ENCODE measurements around the gene TRABD2B.

TRABD2B gene

GRCh38 chr1:47824716-47825115, 172.5 kb downstream of the TRABD2B start:
- DNase-seq (ENCODE audit: low spot score) = no peak

- no peak for DNase-seq (ENCODE audit: low spot score)
Measured at GRCh38 chr1:47824297-47824696, 172.9 kb downstream of the TRABD2B start.

GRCh38 chr1:47823040-47823808, 174.0 kb downstream of the TRABD2B start:
- DNase-seq (ENCODE audit: low spot score) = no peak

GRCh38 chr1:47821760-47822159, 175.4 kb downstream of the TRABD2B start:
- no peak for DNase-seq (ENCODE audit: low spot score)

GRCh38 chr1:47819574-47819888, 177.7 kb downstream of the TRABD2B start:
- DNase-seq (ENCODE audit: low spot score) = no peak

DNA sequence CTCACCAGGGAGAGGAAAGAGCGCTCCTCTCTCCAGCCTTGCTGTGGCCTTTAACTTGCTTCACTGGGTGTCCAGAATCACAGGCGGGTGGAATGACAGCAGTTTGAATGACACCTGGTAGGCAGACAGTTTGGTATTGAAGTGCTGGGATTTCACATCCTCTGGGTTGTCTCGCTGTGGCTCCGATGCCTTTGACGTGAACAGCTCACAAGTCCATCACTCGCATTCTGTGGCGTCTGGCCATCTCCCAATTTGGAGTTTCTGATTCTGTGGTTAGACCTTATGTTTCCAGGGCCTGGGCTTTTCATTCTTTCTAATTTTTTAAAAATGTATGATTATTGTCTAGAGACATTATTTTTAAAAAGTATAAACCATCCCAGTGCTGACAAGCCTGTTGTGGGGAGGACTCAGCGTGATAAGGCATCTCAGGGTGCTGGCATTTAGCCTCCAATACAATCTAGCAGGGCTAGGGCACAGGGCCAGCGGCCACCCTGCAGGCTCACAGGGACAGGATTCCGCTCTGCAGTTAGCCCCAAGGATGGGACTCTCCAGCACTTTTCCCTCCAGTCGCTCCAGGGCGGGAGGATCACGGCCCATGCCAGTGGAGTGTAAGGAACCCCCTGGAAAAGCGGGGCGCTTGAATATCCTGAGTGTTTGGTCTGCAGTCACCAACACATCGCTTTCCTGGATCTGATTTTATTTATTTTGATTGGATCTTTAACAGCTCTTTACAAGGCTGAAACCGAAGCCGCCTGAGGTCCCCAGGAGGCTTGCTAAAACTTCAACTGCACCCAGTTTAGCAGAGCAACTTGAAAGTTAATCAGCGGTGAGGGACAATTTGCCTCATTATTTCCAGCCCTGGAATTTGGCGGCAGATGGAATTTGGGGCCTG, 178.3 kb downstream of the TRABD2B start:
- DNase-seq (ENCODE audit: low spot score) = no peak

DNA sequence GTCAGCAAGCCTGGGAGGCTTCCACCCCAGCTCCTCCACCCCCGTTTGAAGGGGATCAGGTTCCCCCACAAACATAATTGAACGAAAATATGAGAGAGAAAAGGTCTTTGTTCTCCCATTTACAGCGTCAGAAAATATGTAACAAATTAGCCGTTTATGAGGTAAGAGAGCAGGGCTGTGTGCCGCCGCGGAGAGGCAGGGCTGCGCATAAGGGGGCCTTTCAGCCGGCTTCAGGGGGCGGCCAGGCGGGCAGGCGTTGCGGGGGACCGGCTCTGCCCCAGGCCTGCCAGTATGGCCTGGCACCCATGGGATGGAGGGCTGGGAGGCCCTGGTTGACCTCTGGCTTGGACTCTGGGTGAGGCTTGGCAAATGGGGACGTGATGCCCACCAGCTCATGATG, 179.3 kb downstream of the TRABD2B start:
- no peak for DNase-seq (ENCODE audit: low spot score)

GRCh38 chr1:47816325-47817071, 180.7 kb downstream of the TRABD2B start:
- no peak for DNase-seq (ENCODE audit: low spot score)

DNA sequence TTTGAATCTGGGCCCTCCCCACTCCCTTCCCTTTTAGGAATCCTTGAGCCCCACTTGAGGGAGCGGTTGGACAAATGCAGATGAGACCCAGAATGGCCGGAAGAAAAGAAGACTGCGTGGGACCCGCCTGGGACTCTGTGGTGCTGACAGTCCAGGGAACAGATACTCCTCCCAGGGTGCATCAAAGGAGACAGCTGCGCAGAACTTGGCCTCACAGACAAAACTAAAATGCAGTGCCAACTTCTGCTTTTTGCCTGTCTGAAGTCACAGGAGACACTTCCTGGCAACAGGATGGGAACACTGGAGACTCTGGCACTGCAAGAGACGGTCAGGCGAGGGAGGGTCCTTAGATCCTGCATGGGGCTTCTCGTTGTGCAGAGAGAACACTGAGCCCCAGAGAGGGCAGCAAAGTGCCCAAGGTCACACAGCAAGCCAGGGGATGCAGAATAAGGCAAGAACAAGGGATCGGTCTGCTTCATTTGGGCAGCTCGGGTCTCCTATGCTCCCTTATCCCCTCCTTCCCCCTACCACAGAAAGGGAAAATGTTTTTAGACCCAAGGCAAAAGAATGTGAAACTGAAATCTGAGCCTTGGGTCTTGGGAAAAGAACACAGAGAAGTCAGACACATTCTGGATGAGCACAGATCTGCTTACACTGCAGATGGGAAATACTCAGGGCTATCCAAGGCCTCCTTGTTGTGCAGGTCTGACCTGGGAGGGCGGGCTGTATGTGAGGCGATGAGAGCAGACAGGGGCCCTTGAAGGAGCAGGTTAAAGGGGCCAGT, 182.4 kb downstream of the TRABD2B start:
- DNase-seq (ENCODE audit: low spot score) = peak; percentile 1

DNA sequence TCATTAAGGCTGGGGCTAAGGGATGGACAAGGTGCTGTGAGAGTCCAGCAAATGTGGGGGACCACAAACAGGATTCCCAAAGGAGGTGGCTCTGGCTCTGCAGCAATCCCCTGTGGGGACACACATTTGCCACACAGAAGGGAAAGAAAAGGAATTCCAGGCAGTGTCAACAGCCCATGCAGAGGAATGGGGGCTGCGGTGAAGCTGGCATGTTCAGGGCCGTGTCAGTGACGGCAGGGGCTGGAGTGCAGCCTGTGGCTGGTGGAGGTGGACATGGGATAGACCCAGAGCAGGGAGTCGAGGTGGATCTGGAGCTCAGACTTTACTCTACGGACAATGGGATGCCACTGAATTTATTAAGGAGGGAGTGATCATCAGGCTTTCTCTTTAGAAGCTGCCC, 183.2 kb downstream of the TRABD2B start:
- DNase-seq (ENCODE audit: low spot score) = no peak

DNA sequence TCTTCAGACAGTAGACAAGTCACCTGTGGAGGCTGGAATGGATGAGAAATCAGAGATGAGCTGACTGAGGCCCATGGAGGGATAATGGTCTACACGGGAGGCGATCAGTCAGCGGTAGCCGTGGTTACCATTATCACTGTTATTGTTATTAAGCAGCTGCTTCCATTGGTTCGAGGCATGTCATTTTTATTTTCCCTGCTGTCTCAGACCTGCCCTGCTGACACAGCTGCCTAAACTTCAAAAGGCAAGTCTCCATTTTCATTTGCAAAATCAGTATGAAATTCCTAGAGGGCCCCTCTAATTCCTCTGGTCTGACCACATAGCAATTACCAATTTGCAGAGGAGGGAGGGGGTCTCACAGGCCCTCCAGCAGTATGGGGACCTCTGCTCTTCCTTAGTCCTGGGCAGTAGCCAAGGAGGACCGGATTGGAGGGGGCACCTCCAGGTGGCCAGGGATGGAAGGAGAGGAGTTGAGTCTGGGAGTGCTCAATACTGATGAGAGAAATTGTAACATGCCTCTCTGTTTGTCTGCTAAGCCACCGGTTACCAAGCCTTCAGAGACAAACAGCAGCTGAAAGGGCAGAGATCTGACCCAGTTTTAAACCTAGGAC, 184.2 kb downstream of the TRABD2B start:
- DNase-seq (ENCODE audit: low spot score) = no peak

- DNase-seq (ENCODE audit: low spot score) = no peak
Measured at GRCh38 chr1:47810964-47811682, 186.1 kb downstream of the TRABD2B start.

- DNase-seq (ENCODE audit: low spot score) = no peak
Measured at GRCh38 chr1:47809301-47810084, 187.7 kb downstream of the TRABD2B start.

DNA sequence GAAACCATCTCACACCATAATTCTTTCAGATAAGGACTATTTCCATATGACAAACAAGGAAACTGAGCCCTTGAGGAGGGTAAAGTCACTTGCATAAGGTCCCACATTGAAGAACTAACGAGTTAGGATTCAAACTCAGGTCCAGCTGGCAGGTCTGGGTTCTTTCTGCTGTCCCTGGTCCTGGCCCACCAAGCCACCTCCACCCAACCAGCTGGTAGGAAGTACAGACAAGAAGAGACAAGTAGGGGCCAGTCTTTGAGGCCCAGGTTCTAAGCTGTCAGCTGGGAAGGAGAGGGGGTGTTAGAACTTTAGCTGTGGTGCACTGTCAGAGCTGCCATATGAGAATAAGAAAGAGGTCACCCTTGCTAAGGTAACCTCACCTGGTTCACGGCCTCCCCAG, 188.6 kb downstream of the TRABD2B start:
- DNase-seq (ENCODE audit: low spot score) = no peak

DNA sequence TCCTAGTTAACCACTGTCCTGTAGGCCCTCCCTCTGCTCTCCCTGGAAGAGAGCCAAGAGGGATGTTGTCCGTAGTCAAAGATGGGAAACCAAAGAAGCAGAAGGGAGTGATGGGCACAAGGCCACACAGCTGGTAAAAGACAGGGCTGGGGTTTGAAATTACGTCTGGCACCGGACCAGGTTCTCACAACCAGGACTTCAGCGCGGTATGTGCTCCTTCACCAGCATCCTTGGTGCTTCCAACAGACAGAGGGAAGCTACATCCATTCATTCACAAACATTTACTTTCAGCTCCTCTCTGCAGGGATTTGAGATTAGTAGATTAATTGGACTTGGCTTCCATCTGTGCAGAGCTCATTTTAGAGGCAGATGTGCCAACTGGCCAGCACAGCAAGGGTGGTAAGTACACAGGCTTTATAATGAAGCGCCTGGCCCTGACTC, 191.2 kb downstream of the TRABD2B start:
- peak; percentile 6 for DNase-seq (ENCODE audit: low spot score)

- no peak for DNase-seq (ENCODE audit: low spot score)
Measured at GRCh38 chr1:47805018-47805417, 192.2 kb downstream of the TRABD2B start.

DNA sequence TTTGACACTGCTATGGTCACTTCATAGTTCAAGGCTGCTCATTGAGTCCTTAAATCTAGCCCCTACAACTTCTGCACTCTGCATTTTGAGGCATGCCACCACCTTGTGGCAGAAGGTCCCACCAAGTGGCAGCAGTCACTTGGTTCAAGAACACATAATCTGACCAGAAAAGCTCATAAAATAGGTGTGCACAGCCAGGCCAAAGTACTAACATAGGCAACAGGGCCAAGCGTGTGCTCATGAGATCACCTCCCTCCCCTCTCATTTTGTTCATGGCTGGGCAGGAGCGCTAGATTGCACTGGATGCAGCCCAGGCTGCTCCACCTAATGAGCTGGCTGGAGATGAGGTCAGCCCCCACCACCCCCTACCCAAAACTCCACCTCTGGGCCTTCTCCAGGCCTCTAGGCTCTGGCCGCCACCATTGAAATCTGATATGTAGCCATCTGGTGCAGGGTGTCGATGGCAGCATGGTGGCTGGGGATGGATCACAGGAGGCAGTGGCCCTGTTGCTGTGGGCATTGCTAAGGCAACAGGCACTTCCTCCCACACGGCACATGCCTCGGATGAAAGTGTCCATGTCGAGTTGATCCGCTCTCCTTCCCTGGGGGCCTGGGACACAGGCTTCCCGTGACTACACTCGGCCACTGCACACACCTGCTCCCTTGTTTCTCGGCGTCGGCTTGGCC, 193.2 kb downstream of the TRABD2B start:
- DNase-seq (ENCODE audit: low spot score) = no peak

GRCh38 chr1:47797575-47797974, 199.6 kb downstream of the TRABD2B start:
- DNase-seq (ENCODE audit: low spot score) = no peak

DNA sequence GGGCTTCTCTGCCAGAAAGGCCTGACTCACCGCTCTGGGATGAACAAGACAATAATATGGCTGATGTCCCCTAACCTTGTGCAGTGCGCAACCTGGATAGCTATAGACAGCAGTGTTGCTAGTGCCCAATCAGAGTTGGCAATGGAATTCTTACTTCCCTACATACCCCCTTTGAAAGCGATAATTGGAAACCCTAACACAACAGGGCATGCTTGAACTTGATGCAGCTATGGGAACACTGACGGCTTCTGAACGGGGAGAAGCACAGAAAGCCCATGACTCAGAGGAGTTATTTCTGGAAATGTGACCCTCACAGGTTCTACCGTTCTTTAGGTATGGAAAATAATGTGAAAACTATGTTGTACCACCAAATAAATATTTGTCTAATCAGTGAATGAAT, 200.6 kb downstream of the TRABD2B start:
- DNase-seq (ENCODE audit: low spot score) = no peak

Data from pons (tissue), 1 donor.